Activated CD4-positive, alpha-beta T cell treated with anti-CD3 and anti-CD28 coated beads, Interleukin-2, amount 50 U/mL, for 48 hours (primary cell): ENCODE results near the gene SLC12A5.

Source experiments
- DNase-seq, 2 experiments: peaks; one replicate each; pipeline ENCODE4 v3.0.0-alpha.2; 2020

Gene SLC12A5

DNA sequence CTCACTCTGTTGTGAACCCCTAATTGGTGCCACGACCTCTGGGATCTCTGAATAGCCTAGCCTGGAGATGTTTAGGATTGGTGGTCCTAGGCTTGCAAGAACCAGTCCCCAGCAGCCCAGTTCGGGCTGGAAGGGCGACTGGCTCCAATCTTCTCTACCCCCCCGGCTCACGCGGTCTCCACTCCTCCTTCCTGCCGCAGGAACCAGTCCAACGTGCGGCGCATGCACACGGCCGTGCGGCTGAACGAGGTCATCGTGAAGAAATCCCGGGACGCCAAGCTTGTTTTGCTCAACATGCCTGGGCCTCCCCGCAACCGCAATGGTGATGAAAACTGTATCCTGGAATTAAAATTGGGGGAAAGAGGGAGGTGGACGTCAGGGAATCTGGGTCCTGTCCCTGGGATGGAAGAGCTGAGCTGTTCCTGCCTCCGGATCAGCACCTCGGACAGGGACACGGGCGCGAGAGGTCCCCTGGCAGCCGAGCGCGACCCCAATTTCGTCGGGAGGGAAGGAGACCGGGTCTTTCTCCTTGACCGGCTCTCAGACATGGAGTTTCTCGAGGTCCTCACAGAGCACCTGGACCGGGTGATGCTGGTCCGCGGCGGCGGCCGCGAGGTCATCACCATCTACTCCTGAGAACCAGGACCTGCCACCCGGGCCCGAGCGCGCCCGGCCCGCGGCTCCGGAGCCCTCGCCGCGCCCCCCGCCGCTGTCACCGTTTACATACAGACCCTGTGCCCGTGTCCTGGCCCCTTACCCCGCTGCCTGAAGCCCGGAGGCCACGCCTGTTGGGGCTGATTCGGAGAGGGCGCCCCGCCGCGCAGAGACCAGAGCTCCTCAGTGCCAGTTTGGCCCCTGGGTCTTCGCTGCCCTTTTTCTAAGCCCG, 28.2 kb downstream of the SLC12A5 start:
- peak; percentile 24 to 25 for DNase-seq

GRCh38 chr20:46057856-46058598, 29.0 kb downstream of the SLC12A5 start:
- DNase-seq = peak in 1 of 2 experiments; percentile 34

- DNase-seq = no peak
These were observed 29.7 kb downstream of the SLC12A5 start for GRCh38 chr20:46058599-46059281.

DNA sequence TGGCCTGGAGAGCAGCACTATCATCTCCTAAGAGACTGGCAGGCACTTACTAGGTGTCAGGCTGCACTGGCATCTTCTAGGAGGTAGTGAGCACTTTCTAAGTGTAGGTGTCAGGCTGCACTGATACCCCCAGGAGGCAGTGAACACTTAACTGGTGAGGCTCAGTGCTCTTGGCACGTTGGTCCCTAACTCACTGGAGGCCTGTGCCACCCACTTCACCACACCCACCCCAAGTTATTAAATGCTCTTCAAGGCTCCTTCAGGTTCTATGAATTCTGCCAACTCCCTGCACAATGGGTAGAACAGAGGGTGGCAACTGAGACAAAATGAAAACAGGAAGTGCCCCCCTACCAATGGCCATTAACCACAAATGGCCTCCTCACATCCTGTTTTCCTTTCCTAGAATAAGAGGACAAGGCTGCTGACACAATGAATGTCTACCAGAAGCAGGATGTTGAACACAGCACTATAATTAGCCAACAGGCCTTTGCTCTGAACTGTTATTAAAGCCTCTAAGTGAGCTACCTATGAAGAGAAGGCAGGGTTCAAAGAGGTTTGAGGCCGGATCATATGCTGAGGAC, 31.4 kb downstream of the SLC12A5 start:
- no peak for DNase-seq

- DNase-seq = no peak
These were observed 32.0 kb downstream of the SLC12A5 start for GRCh38 chr20:46060975-46061374.

GRCh38 chr20:46062151-46062550, 33.1 kb downstream of the SLC12A5 start:
- no peak for DNase-seq

- DNase-seq = no peak
These were observed 33.6 kb downstream of the SLC12A5 start for GRCh38 chr20:46062621-46063020.

DNA sequence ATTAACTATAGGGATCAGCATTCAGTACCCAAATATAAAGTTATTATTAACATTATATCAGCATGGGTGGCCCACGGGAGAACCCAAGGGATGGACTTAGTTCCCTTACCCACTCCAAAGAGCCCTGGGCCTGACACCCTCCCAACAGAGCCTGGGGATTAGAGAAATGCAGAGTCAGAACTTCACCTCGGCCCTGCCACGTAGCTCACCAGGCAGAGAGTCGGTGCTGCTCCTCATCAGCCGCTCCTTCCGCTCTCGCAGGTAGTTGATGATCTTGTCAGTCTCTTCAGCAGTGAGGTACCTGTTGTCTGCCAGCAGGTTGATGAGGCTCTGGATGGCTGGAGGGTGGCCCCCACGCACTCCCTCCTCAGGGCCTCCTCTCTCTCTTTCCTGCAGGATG, 34.1 kb downstream of the SLC12A5 start:
- no peak for DNase-seq

- peak in 1 of 2 experiments; percentile 13 for DNase-seq
These were observed 34.6 kb downstream of the SLC12A5 start for GRCh38 chr20:46063652-46064054.

- no peak for DNase-seq
These were observed 36.0 kb downstream of the SLC12A5 start for GRCh38 chr20:46065006-46065405.

DNA sequence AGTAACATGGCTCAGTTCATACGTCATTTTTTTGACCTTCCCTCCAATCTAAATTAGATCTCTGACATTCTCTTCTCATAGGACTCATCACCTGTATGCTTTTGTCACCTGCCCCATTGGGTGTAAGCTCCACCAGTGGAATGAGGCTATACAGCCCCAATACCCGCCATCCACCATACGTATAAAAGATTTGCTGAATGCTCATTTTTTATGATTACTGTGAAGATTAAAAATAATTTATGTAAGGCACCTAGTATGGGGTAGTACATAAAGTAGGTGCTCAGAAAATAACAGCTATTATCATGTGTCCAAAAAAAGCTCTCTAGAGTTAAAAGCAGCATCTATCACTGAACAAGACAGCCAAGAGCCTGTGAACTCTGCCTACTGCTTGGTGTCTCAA, 36.7 kb downstream of the SLC12A5 start:
- no peak for DNase-seq

DNA sequence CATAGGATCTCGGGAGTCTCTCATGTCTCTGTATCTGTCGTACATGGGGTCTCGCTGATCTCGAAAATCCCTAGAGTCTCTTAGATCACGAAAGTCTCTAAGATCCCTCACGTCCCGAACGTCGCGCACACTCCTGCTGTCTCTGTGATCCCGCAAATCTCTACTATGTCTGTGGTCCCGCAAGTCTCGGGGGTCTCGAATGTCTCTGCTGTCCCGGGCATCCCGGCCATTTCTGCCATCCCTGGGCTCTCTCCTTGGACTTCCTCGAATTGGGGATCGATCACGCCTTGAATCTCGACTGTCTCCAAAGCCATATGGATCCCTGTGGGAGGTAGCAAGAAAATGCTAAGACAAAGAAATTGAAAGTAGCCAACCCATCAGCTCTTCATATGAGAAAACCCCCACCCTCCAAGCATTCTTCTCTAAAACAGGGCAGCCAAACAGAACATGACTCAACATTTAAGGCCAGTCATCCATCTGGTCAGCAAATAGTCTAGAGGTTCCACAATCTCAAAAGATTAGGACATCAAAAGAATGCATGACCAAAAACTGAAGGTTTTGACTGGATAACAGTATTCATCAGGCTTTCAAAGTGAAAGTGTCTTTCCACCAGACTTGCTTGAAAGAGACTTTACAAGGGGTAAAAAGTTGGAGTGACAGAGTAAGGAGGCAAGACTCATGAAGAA, 41.3 kb downstream of the SLC12A5 start:
- DNase-seq = no peak

GRCh38 chr20:46071573-46071972, 42.6 kb downstream of the SLC12A5 start:
- DNase-seq = no peak

GRCh38 chr20:46073024-46073423, 44.0 kb downstream of the SLC12A5 start:
- no peak for DNase-seq

GRCh38 chr20:46073443-46073842, 44.4 kb downstream of the SLC12A5 start:
- DNase-seq = no peak

GRCh38 chr20:46074006-46074405, 45.0 kb downstream of the SLC12A5 start:
- DNase-seq = no peak

GRCh38 chr20:46076806-46077205, 47.8 kb downstream of the SLC12A5 start:
- DNase-seq = no peak

GRCh38 chr20:46077642-46078305, 48.8 kb downstream of the SLC12A5 start:
- no peak for DNase-seq

GRCh38 chr20:46078954-46079353, 49.9 kb downstream of the SLC12A5 start:
- DNase-seq = no peak

DNA sequence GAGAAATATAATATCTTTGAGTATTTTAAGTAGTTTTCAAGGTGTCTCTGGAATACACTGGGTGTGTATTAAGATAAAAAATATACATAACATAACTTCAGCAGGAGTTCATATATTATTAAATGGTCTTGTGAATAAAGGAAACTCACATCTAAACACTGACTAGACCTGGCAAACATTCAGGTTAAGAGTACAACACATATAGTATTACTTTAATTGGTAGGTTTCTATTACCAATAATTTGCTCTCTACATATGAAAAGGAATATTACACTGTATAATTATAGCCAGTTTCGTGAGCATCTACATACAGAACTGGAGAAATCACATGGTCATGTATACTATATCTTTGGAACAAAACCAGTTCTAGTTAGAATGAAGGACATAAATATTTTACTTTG, 52.1 kb downstream of the SLC12A5 start:
- DNase-seq = no peak

GRCh38 chr20:46083101-46083500, 54.1 kb downstream of the SLC12A5 start:
- DNase-seq = no peak

- no peak for DNase-seq
These were observed 54.6 kb downstream of the SLC12A5 start for GRCh38 chr20:46083531-46084061.
